Measurements from ENCODE around the gene CDKL1. TPM values are rescaled to one million over a fixed set of nuclear protein-coding genes. Genes with fewer than 3 reads are reported as not detected.

CDKL1 gene
- total RNA-seq, 4 donors from 2014 or later = 8.2 to 22.5 (median 9.5) TPM

DNA sequence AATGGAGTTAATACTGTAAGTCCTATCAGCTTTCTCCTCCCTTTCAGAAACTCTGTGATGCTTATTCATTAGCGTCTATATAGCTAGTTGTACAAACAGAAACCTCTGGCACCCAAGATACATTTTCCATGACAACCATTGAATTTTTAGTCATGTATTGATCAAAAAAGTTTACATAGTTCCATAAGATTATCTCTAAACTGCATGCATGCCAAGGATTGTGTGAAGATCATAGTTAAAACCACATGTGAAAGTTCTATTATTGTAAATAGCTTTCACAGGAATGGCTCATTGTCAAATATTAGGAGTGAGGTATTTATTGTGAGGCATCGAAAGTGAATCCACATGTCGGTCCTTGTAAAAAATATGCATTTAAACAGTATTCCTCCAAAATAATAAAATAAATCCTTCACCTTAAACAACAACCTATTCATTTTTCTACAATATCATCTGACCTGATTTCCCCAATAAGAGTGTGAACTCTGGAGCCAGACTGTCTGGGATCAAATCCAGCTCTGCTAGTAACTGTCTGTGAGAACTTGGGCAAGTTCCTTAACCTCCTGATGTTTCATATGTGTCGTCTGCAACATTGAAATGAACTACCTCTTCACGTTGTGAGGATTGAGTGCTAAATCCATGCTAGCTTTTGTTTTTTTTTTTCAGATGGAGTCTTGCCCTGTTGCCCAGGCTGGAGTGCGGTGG is 10.6 kb upstream of the CDKL1 start:
- peaks cover 0 to 12% (median 0%) of the 10 kb centered on the region in 4 donors for H3K4me1 ChIP-seq
- H3K36me3 ChIP-seq = no peaks in the 10 kb centered on the region
- H3K4me3 ChIP-seq = no peak overlapping the region
- TF ChIP-seq POLR2A (IDR thresholded peaks at IDR 0.05) = no peak
- TF ChIP-seq EP300 (IDR thresholded peaks at IDR 0.05) = no peak
- no peaks in the 10 kb centered on the region for H3K9me3 ChIP-seq
- DNase-seq (ENCODE audit: low spot score in 2 of 2) = no peak
- no peak overlapping the region for H3K27ac ChIP-seq
- whole genome bisulfite sequencing, 2 donors = 59 to 64% methylated on average over 6 of the region's 6 CpGs
- H3K27me3 ChIP-seq = no peaks in the 10 kb centered on the region

DNA sequence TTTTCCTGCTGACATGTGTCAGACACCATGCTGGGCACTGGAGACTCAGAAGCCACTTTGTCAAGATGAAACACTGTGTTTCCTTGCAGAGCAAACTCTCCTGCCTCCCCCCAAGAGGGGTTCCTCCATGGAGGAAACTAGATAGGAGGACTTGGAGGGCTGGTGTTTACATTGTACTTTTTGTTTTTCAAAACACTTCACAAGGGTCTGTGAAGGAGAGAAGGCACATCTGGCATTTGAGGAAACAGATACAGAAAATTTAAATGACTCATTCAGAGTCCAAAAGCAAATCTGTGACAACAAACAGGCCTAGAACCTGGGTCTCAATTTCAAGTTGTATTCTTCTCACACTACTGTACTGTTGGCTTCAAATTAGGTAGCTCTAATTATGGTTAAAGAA is 6.7 kb upstream of the CDKL1 start:
- H3K4me1 ChIP-seq = peaks cover 0 to 16% (median 1%) of the 10 kb centered on the region in 4 donors
- H3K36me3 ChIP-seq = no peaks in the 10 kb centered on the region
- DNase-seq (ENCODE audit: low spot score in 2 of 2) = no peak
- no peaks in the 10 kb centered on the region for H3K27me3 ChIP-seq
- H3K27ac ChIP-seq = no peak overlapping the region
- no peak overlapping the region for H3K4me3 ChIP-seq
- no peaks in the 10 kb centered on the region for H3K9me3 ChIP-seq
- TF ChIP-seq, protein P1, sequence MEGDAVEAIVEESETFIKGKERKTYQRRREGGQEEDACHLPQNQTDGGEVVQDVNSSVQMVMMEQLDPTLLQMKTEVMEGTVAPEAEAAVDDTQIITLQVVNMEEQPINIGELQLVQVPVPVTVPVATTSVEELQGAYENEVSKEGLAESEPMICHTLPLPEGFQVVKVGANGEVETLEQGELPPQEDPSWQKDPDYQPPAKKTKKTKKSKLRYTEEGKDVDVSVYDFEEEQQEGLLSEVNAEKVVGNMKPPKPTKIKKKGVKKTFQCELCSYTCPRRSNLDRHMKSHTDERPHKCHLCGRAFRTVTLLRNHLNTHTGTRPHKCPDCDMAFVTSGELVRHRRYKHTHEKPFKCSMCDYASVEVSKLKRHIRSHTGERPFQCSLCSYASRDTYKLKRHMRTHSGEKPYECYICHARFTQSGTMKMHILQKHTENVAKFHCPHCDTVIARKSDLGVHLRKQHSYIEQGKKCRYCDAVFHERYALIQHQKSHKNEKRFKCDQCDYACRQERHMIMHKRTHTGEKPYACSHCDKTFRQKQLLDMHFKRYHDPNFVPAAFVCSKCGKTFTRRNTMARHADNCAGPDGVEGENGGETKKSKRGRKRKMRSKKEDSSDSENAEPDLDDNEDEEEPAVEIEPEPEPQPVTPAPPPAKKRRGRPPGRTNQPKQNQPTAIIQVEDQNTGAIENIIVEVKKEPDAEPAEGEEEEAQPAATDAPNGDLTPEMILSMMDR (IDR thresholded peaks at IDR 0.05) = no peak
- no peak for TF ChIP-seq EP300 (IDR thresholded peaks at IDR 0.05)
- TF ChIP-seq POLR2A (IDR thresholded peaks at IDR 0.05) = no peak

DNA sequence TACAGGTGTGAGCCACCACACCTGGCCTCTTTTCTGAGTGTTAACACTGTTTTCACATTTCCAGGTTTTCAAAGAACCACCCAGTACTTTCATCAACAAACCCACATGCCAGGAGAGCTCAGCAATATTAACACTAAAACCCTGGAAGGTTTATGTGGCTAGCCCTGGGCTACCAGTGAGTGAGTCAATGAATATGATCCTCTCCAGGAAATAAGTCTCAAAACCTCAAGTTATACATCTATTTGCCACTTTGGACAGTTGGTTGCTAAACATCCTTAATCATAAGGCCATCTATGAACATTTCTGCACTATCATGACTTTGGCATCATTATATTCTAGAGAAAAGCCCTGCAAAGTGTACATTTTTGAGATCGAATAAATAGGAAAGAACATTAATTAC is 6.3 kb upstream of the CDKL1 start:
- H3K4me3 ChIP-seq = no peak overlapping the region
- no peak for DNase-seq (ENCODE audit: low spot score in 2 of 2)
- H3K27ac ChIP-seq = no peak overlapping the region
- no peak for TF ChIP-seq POLR2A (IDR thresholded peaks at IDR 0.05)
- TF ChIP-seq, protein P1 (IDR thresholded peaks at IDR 0.05) = no peak
- no peak for TF ChIP-seq EP300 (IDR thresholded peaks at IDR 0.05)
- peaks cover 0 to 21% (median 4%) of the 10 kb centered on the region in 4 donors for H3K4me1 ChIP-seq
- no peaks in the 10 kb centered on the region for H3K9me3 ChIP-seq
- 70 to 83% methylated on average over 1 of the region's 1 CpG for WGBS, 2 donors
- no peaks in the 10 kb centered on the region for H3K27me3 ChIP-seq
- H3K36me3 ChIP-seq = no peaks in the 10 kb centered on the region

GRCh38 chr14:50400461-50400860 is 3.8 kb upstream of the CDKL1 start:
- H3K9me3 ChIP-seq = no peaks in the 10 kb centered on the region
- 87 to 96% methylated on average over 2 of the region's 2 CpGs for WGBS, 2 donors
- H3K27ac ChIP-seq = no peak overlapping the region
- DNase-seq (ENCODE audit: low spot score in 2 of 2) = no peak
- TF ChIP-seq, protein P1 (IDR thresholded peaks at IDR 0.05) = no peak
- TF ChIP-seq EP300 (IDR thresholded peaks at IDR 0.05) (no peak), POLR2A (IDR thresholded peaks at IDR 0.05) (no peak)
- H3K4me1 ChIP-seq = peaks cover 0 to 28% (median 15%) of the 10 kb centered on the region in 4 donors
- H3K27me3 ChIP-seq = no peaks in the 10 kb centered on the region
- H3K4me3 ChIP-seq = no peak overlapping the region
- H3K36me3 ChIP-seq = no peaks in the 10 kb centered on the region

- DNase-seq (ENCODE audit: low spot score in 2 of 2) = peak in 1 of 2 donors; percentile 40
- 58 to 60% methylated on average over 6 of the region's 6 CpGs for WGBS, 2 donors
- TF ChIP-seq POLR2A (IDR thresholded peaks at IDR 0.05) (no peak), EP300 (IDR thresholded peaks at IDR 0.05) (no peak)
- TF ChIP-seq, protein P1 (IDR thresholded peaks at IDR 0.05) = no peak
- H3K36me3 ChIP-seq = no peaks in the 10 kb centered on the region
- H3K27ac ChIP-seq = no peak overlapping the region
- H3K27me3 ChIP-seq = no peaks in the 10 kb centered on the region
- H3K4me1 ChIP-seq = peaks cover 0 to 36% (median 15%) of the 10 kb centered on the region in 4 donors
- H3K9me3 ChIP-seq = no peaks in the 10 kb centered on the region
- no peak overlapping the region for H3K4me3 ChIP-seq
Observed at GRCh38 chr14:50399251-50400032, 2.8 kb upstream of the CDKL1 start.
